GM21737 (cell line): ENCODE measurements around the gene PPM1F.
"Not testable (repeated sequence)": the region's sequence is repeated elsewhere in the genome, so short reads cannot be mapped to it uniquely, and the experiment has no call there.

Experiments
- ATAC-seq: cut with Tn5 transposase; IDR thresholded peaks from one replicate; pipeline ENCODE4 v1.9.1; 2021; ENCODE audit warnings: mild to moderate bottlenecking, moderate library complexity; ENCODE audit not compliant: unreplicated experiment

The PPM1F gene

GRCh38 chr22:21942407-21943343, 10.0 kb downstream of the PPM1F start:
- ATAC-seq, result no peak

GRCh38 chr22:21941921-21942320, 10.7 kb downstream of the PPM1F start:
- no peak for ATAC-seq

GRCh38 chr22:21940521-21940920, 12.1 kb downstream of the PPM1F start:
- ATAC-seq, result no peak

- ATAC-seq, result not testable (repeated sequence)
Observed at GRCh38 chr22:21939935-21940334, 12.7 kb downstream of the PPM1F start.

GRCh38 chr22:21939461-21939913, 13.2 kb downstream of the PPM1F start:
- ATAC-seq, result no peak

GRCh38 chr22:21938906-21939305, 13.7 kb downstream of the PPM1F start:
- ATAC-seq, result no peak

- ATAC-seq, result peak; percentile 75
Observed at GRCh38 chr22:21938071-21938822, 14.4 kb downstream of the PPM1F start.

- ATAC-seq, result no peak
Observed at GRCh38 chr22:21937821-21938070, 14.9 kb downstream of the PPM1F start.

- no peak for ATAC-seq
Observed at GRCh38 chr22:21937041-21937820, 15.4 kb downstream of the PPM1F start.

GRCh38 chr22:21936151-21936775, 16.4 kb downstream of the PPM1F start:
- no peak for ATAC-seq

GRCh38 chr22:21933910-21934309, 18.7 kb downstream of the PPM1F start:
- ATAC-seq, result no peak

- no peak for ATAC-seq
Observed at GRCh38 chr22:21933413-21933812, 19.2 kb downstream of the PPM1F start.

GRCh38 chr22:21932347-21932746, 20.3 kb downstream of the PPM1F start:
- no peak for ATAC-seq

GRCh38 chr22:21931056-21931455, 21.6 kb downstream of the PPM1F start:
- ATAC-seq, result no peak

- no peak for ATAC-seq
Observed at GRCh38 chr22:21929253-21929652, 23.4 kb downstream of the PPM1F start.

GRCh38 chr22:21928048-21928447, 24.6 kb downstream of the PPM1F start:
- ATAC-seq, result no peak

GRCh38 chr22:21927174-21927823, 25.3 kb downstream of the PPM1F start:
- no peak for ATAC-seq

GRCh38 chr22:21926728-21927127, 25.9 kb downstream of the PPM1F start:
- ATAC-seq, result no peak

- ATAC-seq, result no peak
Observed at GRCh38 chr22:21923163-21923561, 29.5 kb downstream of the PPM1F start.

- no peak for ATAC-seq
Observed at GRCh38 chr22:21922370-21923162, 30.1 kb downstream of the PPM1F start.
